Femur (tissue), 1 donor: Measurements from ENCODE around the gene PRRG4.
"Not testable (repeated sequence)": the region's sequence is repeated elsewhere in the genome, so short reads cannot be mapped to it uniquely, and the experiment has no call there.

Experiments used
- DNase-seq: peaks from one replicate; pipeline ENCODE4 v3.0.0-alpha.2; 2017

The PRRG4 gene

DNA sequence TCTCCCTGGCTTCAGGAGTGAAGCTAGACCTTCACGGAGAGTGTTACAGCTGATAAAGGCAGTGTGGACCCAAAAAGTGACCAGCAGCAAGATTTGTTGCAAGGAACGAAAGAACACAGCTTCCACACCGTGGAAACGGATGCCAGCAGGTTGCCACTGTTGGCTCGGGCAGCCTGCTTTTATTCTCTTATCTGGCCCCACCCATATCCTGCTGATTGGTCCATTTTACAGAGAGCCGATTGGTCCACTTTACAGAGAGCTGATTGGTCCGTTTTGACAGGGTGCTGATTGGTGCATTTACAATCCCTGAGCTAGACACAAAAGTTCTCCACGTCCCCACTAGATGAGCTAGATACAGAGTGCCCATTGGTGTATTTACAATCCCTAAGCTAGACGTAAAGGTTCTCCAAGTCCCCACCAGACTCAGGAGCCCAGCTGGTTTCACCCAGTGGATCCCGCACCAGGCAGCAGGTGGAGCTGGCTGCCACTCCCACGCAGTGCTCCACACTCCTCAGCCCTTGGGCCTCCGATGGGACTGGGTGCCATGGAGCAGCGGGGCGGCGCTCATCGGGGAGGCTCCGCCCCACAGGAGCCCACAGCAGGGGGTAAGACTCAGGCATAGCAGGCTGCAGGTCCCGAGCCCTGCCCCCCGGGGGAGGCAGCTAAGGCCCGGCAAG lies 58.1 kb downstream of the PRRG4 start:
- not testable (repeated sequence) for DNase-seq

DNA sequence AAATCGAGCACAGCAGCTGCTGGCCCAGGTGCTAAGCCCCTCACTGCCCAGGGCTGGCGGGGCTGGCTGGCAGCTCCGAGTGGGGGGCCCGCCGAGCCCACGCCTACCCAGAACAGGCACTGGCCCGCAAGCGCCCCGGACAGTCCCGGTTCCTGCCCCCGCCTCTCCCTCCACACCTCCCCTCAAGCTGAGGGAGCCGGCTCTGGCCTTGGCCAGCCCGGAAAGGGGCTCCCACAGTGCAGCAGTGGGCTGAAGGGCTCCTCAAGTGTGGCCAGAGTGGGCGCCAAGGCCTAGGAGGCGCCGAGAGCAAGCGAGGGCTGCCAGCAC lies 58.6 kb downstream of the PRRG4 start:
- not testable (repeated sequence) for DNase-seq

DNA sequence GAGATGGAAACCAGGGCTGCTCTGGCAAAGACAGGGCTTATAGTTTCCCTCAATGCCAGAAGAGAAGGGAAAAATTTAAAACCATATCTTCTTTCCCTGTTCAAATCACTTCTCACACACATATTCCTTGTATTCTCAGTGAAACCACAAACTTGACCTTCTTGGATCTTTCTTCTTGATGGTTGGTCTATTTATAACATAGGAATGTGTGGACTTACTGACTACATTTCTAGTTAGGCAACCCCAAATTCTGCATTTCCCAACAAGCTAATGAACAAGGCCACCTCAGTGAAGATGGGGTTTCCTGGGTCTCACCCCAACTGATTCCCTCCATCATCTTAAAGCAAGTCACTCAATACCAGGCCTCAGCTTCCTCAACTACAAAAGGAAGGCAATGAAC lies 59.1 kb downstream of the PRRG4 start:
- no peak for DNase-seq

DNA sequence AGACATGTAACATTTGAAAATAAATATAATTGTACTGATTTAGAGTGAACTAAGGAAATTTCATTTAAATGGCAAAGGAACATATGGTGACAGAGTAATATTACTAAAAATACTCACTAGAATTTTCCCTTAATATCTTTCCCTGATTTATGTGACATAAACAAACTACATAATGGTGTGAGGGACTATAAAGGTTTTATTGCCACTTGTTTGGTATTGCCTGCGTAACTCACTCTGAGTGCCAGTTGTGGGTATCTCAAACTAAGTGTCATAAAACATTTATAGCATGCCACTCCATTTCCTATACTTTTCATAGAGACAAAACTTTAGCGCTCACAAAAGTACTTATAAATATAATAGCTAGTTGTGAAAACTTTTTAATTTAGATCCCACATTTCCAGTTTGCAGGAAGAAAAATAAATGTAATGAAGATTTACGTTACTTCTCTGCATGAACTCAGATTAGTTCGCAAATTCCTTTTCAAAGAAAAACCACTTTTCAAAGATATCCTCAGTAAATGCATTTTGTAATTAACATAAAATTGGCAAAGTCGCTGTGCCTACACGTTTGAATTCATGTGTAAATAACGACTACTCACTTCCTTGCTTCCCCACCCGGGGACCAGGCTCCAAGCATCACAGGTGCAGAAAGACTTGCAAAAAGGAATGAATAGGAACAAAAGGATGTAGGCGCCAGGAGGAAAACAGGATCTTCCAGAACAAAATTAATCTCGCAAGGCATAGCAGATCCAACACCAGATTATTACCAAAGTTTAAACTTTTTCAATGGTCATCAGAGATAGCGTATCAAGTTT lies 61.3 kb downstream of the PRRG4 start:
- no peak for DNase-seq

DNA sequence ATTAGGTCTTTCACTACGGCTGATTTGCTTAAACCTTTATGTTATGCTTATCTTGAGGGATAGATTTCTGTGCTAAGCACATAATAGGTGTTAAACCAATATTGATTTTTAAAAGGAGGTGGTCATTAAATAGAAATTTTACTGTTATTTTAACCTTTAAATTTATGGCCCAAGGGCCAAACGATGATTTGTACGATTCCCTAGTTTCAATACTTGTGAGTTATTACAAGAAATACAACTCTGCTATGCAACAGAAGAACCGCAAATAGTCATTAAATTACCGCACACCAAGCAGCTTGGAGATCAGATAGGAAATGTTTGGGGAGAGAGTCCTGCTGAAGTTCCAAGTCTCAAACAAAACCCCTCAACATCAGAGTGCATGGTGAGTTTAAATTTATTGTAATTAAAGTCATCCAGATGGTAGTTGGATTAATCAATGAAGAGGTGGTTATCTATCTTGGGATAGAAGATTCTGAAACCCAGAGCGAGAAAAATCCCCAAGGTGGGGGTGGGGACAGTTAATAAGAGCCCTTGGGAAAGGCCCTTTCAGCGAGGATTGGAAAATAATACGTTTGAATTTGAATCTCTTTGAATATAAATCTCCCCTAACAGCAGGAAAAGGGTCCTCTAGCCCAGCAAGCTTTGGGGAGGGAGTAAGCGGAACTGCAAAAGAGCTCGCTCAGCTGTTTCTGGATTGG lies 62.1 kb downstream of the PRRG4 start:
- DNase-seq, result no peak

DNA sequence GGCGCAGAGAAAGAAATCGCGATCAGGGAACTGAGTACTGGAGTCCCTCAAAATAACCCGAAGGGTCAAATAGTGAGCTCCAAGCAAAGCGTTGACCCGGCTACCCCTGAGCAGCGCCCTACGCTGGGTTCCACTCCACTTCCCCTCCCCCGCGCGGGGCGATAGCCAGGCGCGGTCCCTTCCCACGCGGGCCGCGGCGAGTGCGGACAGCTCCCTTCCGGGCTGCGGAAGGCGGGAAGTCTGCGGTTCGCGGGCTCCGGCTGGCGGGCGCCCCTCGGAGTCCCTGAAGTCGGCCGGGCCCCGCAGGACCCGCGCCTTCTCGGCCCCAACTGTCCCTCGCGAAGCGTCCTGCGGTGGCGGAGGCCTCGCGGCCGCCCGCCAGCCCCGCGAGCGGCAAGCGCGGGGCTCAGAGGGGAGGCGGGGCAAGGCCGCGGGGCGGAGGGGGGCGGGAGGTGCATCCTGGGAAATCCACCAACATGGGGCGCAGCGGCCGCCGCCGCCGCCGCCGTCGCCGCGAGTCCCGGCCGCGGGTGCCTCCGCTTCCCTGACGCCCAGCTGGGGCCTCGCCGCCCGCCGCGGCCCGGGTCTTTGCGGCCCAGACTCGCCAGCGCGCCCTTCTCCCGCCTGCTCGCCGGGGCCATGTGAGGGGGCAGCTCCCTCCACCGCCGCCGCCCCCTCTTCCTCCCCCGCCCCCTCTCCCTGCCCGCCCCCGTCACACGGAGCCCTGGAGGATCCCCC lies 62.8 kb downstream of the PRRG4 start, which contains the start of gene QSER1:
TSS of gene QSER1 (plus strand) at position 457 of the 738 bp plus-strand sequence. CDS start 315 bp downstream, outside the sequence.
- DNase-seq, result peak; percentile 88

DNA sequence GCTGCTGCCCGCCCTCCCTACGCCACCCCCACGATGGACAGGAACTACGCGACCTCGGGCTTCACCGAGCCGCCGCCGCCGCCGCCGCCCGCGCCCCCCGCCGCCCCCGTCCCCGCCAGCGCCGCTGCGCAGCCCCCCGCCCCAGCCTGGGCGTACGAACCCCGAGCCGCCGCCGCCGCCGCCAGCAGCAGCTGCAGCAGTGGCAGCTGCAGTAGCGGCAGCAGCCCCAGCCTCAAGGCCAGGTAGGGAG lies 63.3 kb downstream of the PRRG4 start:
- no peak for DNase-seq

DNA sequence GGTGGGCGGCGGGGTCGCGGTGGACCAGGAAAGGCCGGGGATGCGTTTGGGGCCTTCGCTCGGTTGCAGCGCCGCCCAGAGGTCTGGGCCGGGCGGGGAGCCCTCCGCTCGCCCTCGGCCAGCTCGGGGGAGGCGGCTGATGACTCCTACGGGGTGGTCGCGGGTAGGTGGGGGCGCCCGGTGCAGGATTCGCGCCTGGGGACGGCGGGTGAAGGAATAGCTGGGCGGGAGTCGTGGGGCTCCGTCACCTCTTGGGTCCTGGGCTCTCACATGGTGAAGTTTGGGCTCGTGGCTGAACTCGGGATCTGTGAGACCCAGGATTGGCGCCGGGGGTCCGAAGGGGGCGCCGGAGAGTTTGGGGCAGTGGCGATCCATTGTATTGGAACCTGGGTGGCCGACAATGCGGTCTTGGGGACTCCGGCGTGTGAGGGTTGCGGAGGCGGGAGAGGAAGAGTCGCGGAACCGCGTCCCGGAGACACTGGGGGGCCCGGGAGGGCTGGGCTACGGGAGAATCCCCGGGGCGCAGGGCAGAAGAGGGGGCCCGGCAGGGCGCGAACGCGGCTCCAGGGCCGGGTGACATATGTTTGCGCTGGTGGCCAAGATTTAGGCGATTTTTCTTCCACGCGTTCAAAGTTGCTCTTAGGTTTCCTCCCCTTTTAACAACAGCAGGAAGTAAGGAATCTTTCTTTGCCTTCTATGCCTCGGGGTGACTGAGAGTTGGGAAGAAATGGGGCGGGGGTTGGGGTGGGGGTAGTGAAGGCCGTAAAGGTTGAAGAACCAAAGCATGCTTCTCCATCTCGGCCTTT lies 63.8 kb downstream of the PRRG4 start:
- peak; percentile 77 for DNase-seq

DNA sequence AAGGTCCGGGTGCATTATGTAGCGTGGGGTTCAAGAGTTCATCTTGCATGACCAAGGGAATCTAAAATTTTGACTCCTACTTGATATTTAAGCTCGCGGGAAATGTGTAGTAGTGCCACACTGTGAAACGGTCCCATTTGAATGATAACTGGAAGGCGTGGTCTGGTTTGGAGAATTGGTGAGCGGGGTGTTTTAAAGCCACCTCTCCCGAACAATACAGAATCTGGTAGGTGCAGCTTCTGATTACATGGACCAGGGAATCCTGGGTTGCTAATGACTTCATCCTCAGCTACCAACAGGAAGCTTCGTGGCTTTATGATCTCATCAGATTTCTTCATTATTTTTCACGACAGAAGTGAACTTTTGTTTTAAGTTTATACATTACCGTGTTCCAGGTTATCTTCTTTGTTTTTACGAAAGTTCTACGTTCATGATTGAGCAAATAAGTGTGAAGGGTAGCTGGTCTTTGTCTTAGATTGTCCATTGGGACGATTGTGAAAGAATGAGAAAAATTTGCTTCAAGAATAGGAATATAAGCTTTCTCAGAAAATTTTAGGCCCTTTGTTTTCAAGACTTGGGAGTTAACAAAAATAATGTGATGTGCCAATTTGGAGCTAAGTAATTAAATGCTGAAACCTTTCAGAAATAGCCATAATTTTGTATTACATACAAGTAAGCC lies 64.6 kb downstream of the PRRG4 start:
- no peak for DNase-seq

DNA sequence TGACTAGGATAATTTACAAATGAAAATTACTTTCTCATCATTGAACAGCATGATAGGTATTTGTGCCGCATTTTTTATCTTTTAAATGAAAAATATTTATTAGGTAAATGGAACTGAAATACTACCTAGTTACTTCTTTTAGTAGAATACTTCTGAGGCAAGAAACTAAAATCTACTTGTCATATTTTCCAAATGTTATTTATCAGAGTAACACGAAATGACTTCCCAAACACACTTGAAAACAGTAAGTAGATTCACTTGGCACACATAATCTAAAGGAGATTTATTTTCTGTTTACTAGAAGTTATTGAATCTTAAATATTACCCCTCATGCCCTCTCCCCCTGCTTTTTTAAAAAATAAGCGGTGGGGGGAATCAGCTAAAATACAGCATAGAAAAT lies 65.2 kb downstream of the PRRG4 start:
- no peak for DNase-seq

DNA sequence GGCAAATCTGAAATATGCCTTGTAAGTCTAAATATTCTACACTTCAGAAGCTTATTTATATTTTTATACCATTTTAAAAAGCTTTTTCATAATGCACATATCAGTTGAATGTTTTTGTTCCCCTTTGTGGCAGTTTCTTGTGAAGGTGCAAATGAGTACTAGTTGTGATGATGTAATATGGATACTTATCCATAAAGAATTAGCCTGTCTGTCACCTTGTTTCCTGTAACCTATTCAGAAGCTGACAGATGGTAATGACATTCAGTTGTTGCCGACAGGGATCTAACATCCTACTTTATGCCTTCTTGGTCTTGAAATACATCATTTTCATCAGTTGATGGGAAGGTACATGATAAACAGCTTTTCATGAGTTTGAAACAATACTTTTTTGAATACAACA lies 65.7 kb downstream of the PRRG4 start:
- no peak for DNase-seq

DNA sequence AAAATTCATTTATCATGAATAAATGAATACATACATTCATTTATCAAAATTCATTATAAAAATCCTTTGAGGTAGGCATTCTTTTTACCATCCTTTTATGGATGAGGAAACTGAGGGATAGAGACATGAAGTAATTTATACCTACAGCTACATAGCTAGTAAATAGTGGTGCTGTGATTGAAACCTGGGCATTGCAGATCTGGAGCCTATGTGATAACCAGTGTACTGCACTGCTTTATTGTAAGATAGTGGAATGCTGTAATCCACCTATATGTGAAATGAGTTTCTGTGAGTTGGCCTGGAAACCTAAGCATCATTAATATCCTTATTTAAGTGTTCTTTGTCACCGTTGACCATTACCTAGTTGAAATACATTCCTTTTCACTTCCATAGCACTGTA lies 67.4 kb downstream of the PRRG4 start:
- DNase-seq, result no peak

DNA sequence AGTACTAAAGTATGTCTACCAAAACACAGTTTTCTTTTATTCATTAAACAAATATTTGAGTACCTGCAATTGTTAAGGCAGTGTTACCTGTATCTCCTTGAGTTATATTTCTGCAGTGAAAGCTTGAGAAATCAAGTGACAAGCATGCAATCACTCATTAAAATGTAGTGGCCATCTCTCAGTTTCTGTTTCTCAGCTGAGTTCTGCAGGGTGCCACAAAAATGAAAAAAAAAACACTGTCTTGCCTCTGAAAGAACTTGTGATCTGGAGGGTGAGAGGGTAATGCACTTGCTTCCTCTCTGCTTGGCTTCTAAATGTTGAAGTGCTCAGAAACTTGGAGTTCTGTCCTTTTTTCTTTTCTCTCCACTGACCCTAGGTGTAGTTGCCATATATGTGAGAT lies 69.7 kb downstream of the PRRG4 start:
- no peak for DNase-seq

DNA sequence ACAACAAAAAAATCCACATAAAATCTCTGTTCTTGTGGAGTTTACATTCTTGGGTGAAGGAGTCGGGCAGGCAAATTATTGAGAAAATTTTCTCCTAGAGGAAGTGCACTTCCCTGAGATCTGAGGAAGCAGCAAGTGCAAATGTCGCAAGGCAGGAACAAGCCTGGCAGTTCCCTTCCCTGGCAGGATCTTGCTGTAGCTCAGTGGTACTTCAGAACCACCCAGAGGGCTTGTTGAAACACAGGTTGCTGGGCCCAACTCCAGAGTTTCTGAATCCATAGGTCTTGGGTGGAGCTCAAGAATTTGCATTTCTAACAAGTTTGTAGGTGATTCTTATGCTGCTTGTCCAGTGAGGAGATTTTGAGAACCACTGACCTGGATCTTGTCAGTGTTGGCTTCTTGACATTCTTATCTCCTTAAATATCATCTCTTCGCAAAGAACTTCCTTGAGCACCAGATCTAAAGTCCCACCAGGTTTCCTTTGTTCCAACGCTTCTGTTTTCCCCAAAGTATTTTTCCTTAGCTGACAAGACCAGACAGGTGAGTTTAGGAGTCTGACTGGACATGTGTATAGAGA lies 72.5 kb downstream of the PRRG4 start:
- no peak for DNase-seq

DNA sequence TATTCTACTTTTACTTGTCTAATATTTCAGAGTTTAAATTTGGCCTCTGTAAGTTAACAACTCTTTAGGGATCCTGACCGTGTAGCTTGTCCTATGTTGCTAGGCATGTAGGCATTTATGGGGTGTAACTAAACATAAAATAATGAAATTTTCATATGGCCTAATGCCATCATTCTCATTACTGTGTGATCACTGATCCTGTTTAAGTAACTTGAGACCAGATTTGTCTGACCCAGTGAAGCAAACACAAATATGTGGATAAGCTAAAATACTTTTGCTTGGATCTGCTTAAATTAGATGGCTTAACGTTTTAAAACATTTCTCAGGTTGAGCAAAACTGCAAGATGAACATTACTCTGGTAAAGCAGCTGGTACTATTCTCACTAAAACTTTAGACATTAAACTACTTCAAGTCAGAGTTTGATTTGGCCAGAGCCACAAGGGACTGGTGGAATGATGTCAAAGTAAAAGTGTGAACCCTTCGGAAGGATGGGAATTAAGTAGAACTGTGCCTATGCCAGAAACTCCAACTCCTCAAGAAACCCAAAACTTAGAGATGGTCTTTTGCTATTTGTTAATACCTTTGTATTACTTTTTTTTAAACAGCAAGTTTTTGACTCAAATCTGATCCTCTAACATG lies 75.4 kb downstream of the PRRG4 start:
- no peak for DNase-seq
